ENCODE measurements around the gene PITHD1. TPM values are rescaled to one million over a fixed set of nuclear protein-coding genes. Genes with fewer than 3 reads are reported as not detected.
"Not testable (repeated sequence)": the region's sequence is repeated elsewhere in the genome, so short reads cannot be mapped to it uniquely, and the experiment has no call there.

The PITHD1 gene
- polyA plus RNA-seq, 3 donors, result 59.3 to 65.1 (median 59.9) TPM

GRCh38 chr1:23806280-23806679, 28.1 kb downstream of the PITHD1 start:
- DNase-seq (ENCODE audit: extremely low read depth in 1 of 11, low read depth in 9 of 11, low spot score in 4 of 11), result no peak

- no peak for DNase-seq (ENCODE audit: extremely low read depth in 1 of 11, low read depth in 9 of 11, low spot score in 4 of 11)
These were observed 29.2 kb downstream of the PITHD1 start for GRCh38 chr1:23807453-23807852.

DNA sequence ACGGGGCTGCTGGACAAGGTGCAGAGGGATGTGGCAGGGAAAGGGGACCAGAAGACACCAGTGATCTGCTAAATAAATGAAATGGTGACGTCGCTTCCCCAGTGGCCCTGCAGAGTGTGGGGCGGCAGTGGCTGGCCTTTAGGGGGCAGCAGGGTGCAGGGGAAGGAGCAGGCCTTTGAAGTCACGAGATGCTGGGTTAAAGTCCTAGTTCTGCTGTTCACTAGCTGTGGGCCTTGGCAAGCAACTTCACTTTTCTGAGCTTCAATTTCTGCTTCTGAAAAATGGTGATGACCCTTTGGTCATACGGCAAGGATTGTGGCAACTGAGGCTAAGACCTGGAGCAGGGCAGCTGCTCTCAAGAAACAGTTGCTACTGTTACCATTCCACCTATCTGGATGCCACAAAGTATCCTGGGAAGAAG, 31.5 kb downstream of the PITHD1 start:
- peak in 1 of 11 donors; percentile 21 for DNase-seq (ENCODE audit: extremely low read depth in 1 of 11, low read depth in 9 of 11, low spot score in 4 of 11)

GRCh38 chr1:23810818-23811540, 32.8 kb downstream of the PITHD1 start:
- DNase-seq (ENCODE audit: extremely low read depth in 1 of 11, low read depth in 9 of 11, low spot score in 4 of 11), result no peak

DNA sequence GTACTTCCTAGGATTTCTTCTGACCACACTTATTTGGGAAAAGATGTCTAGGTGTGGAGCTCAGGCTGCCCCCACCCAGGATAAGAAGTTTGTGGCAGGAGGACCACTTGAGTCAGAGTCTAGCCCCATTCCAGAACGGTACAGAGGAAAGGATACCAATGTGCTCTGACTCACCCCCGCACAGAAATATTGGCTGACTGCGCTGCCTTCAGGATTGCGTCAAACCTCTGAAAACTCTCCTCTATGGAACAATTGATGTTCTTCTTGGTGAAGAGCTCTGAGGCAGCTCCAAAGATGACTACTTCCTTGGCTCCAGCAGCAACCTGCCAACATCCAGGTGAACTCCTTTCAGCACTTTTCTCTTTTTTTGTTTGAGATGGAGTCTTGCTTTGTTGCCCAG, 35.8 kb downstream of the PITHD1 start:
- DNase-seq (ENCODE audit: extremely low read depth in 1 of 11, low read depth in 9 of 11, low spot score in 4 of 11), result no peak

DNA sequence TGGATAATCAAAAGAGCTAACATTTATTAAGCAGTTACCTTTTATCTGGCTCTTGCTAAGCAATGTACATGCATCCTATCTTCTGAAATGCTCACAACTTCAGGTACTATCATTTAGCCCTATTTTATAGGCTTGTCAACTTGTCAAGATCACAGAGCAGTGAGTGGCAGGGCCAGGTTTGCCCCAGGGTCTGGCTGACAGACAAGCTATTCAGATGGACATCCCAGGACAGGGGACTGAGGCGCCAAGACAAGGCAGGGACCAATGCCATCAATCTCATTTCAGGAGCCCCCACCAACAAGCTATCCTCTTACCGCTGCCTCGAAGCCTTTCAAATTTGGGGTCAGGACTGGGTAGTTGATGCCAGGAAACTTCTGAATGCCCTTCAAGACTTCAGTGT, 38.1 kb downstream of the PITHD1 start:
- no peak for DNase-seq (ENCODE audit: extremely low read depth in 1 of 11, low read depth in 9 of 11, low spot score in 4 of 11)

DNA sequence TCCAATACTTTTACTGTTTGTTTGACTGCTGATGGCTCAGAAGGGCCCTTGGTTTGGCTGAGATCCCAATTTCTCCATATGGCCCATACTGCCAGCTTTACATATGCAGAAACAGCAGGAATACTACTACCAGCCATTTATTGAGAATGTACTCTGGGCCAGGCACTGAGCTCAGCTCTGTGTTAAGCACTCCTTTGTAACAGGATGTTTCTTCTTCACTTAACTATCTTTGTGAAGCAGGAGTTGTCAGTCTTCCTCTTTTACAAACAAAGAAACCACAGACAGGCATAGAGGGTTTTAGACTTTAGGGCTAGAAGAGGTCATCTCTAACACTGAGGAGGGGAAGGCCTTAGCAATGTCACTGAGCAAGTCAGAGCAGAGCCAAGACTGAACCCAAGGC, 38.7 kb downstream of the PITHD1 start:
- DNase-seq (ENCODE audit: extremely low read depth in 1 of 11, low read depth in 9 of 11, low spot score in 4 of 11), result no peak

- DNase-seq (ENCODE audit: extremely low read depth in 1 of 11, low read depth in 9 of 11, low spot score in 4 of 11), result no peak
These were observed 39.4 kb downstream of the PITHD1 start for GRCh38 chr1:23817633-23818032.

DNA sequence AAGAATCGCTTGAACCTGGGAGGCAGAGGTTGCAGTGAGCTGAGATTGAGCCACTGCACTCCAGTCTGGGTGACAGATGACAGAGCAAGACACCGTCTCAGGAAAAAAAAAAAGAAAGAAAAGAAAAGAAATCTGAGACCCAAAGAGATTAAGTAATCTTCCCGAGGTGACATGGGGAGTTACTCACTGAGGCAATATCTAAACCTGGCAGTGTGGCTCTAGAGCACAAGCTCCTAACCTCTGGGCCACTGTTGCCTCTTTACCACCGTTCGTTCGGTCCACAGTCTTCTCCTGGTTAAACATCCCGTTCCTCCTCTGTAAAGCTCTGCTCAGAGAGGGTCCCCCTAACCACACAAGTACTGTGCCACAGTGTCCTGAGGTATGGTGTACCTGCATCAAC, 45.5 kb downstream of the PITHD1 start:
- no peak for DNase-seq (ENCODE audit: extremely low read depth in 1 of 11, low read depth in 9 of 11, low spot score in 4 of 11)

DNA sequence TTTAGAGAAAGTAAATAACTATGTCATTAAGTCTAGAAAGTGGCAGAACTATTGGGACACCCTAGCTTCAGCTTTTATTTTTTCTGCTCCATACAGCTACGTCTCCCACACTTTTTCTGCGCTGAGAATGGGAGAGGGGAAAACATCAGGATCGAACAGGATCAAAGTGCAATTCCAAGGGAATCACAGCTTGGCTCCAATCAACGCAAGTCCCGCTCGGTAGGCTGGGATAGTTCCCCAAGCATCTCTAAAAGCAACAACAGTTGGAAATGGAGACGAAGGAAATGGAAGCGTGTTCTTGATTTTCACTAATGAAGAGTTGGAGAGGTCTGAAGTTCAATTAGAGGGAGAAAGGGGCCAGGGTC, 46.5 kb downstream of the PITHD1 start:
- DNase-seq (ENCODE audit: extremely low read depth in 1 of 11, low read depth in 9 of 11, low spot score in 4 of 11), result no peak

DNA sequence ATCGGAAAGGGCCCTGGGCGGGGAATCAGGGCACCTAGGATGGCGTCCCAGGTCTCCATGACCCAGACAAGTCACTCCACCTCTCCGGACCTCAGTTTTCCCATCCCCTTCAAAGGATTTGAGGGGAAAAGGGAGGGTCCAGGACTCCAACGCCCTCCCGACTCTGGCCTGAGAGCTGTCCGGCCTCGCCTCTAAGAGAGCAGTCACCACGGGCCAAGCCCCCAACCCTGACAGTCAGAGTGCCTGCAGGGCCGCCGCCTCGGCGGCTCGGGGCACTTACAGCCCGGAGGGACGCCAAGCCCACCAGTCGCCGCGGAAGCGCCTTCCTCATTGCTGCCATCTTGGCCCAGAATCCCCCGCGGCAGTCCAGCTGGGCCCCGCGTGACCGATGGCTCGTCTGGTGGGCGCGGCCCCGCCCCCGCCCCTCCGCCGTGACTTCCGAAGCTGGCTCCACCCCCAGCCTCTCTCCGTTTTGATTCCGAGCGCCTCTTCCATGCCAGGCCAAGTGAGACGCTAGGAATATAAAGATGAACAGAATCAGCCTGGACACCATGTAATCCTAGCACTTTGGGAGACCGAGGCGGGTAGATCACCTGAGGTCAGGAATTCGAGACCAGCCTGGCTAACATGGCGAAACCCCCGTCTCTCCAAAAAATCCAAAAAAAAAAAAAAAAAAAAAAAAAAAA, 47.0 kb downstream of the PITHD1 start, which contains the start of gene HMGCL:
Gene HMGCL, minus strand, starts transcription at position 354 of the 686 bp plus-strand sequence. Its CDS starts 14 bp downstream, at position 340.
- peak; percentile 77 to 92 (median 88) for DNase-seq (ENCODE audit: extremely low read depth in 1 of 11, low read depth in 9 of 11, low spot score in 4 of 11)

GRCh38 chr1:23825762-23826522, 47.7 kb downstream of the PITHD1 start:
- no peak for DNase-seq (ENCODE audit: extremely low read depth in 1 of 11, low read depth in 9 of 11, low spot score in 4 of 11)

DNA sequence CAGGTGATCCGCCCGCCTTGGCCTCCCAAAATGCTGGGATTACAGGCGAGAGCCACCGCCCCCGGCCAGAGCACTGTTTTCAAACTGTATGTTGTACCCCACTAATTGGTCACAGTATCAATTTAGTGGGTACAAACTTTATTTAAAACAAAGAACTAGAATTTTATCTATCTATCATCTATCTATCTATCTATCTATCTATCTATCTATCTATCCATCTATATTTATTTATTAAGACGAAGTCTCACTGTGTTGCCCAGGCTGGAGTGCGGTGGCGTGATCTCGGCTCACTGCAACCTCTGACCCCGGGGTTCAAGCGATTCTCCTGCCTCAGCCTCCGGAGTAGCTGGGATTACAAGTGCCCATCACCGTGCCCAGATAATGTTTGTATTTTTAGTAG, 48.4 kb downstream of the PITHD1 start:
- DNase-seq (ENCODE audit: extremely low read depth in 1 of 11, low read depth in 9 of 11, low spot score in 4 of 11), result not testable (repeated sequence)

DNA sequence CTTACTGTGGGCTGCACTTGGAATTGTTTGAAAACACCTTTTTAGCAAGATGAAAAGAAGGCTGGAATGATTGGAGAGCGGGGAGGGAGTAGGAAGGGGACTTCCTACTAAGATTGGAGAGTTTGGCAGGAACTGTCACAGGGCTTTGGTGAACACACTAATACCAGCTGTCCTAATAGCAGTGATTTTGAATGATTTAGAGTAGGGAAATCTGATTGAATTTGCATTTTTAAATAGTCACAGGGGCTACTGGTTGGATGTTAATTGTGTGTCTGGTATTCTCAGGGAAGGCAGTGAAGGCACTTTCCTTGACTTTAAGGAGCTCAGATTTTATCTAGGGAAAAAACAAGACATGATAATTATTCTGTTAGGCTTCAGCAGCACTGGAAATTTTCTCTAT, 49.5 kb downstream of the PITHD1 start:
- DNase-seq (ENCODE audit: extremely low read depth in 1 of 11, low read depth in 9 of 11, low spot score in 4 of 11), result no peak

- not testable (repeated sequence) for DNase-seq (ENCODE audit: extremely low read depth in 1 of 11, low read depth in 9 of 11, low spot score in 4 of 11)
These were observed 55.9 kb downstream of the PITHD1 start for GRCh38 chr1:23834156-23834555.

DNA sequence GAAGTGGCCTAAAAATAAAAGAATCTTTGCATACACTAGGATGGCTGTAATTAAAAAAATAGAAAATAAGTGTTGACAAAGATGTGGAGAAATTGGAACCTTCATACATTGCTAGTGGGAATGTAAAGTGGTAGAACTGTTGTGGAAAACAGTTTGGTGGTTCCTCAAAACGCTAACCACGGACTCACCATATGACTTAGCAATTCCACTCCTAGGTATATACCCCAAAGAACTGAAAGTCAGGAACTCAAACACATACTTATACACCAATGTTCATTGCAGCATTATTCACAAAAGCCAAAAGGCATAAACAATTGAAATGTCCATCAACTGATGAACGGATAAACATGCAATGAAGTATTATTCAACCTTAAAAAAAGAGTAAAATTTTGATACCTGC, 57.8 kb downstream of the PITHD1 start:
- DNase-seq (ENCODE audit: extremely low read depth in 1 of 11, low read depth in 9 of 11, low spot score in 4 of 11), result no peak

All from renal cortex interstitium (tissue), 11 donors.